Naive thymus-derived CD8-positive, alpha-beta T cell (primary cell): ENCODE results near the gene RASA2. TPM values are rescaled to one million over a fixed set of nuclear protein-coding genes. Genes with fewer than 3 reads are reported as not detected.
A peak's percentile ranks its signal among the peaks of the same experiment; 100 is the strongest.

ENCODE experiments used
- ATAC-seq, 2 donors: fragments of 150-1000 bp; cut with Tn5 transposase in 1 of 2; sonication (Bioruptor Pico), chemical (Tn5 transposase) in 1 of 2; 1 replicate in 1 of 2; 2 replicates in 1 of 2; pipeline ENCODE4 v1.10.0; 2021; ENCODE audit warnings: mild to moderate bottlenecking in 2 of 2, moderate library complexity in 2 of 2
- POLR2A ChIA-PET: fragments of 350-600 bp; sonication (Branson Sonifier 250); formaldehyde crosslinking; loops from one replicate; lab custom pipeline; 2021; ENCODE audit warnings: antibody characterized with exemption; lab: Charles Lee
- DNase-seq, 10 donors: peaks; one replicate each; pipeline versions ENCODE4 v3.0.0 to v3.0.0-alpha.2; 2020 to 2022
- H3K27ac Mint-ChIP-seq, 10 donors: one replicate each; pipeline ENCODE4 v1.8.0; 2020 to 2022; ENCODE audit warnings: mild to moderate bottlenecking in 10 of 10, mixed read lengths in 10 of 10, moderate library complexity in 4 of 10, inconsistent platforms in 1 of 10
- H3K27me3 Mint-ChIP-seq, 5 donors: one replicate each; pipeline ENCODE4 v1.8.0; 2021 to 2022; ENCODE audit warnings: mixed read lengths in 5 of 5
- H3K36me3 Mint-ChIP-seq, 3 donors: one replicate each; pipeline ENCODE4 v1.8.0; 2020 to 2022; ENCODE audit warnings: mixed read lengths in 3 of 3, mild to moderate bottlenecking in 2 of 3, inconsistent platforms in 1 of 3
- H3K4me1 Mint-ChIP-seq, 4 donors: one replicate each; pipeline ENCODE4 v1.8.0; 2021 to 2022; ENCODE audit warnings: mixed read lengths in 4 of 4
- H3K4me3 Mint-ChIP-seq, 10 donors: one replicate each; pipeline ENCODE4 v1.8.0; 2020 to 2022; ENCODE audit warnings: mild to moderate bottlenecking in 10 of 10, mixed read lengths in 10 of 10, moderate library complexity in 6 of 10, inconsistent platforms in 1 of 10
- H3K9me3 Mint-ChIP-seq, 9 donors: one replicate each; pipeline ENCODE4 v1.8.0; 2020 to 2022; ENCODE audit warnings: mixed read lengths in 9 of 9, mild to moderate bottlenecking in 3 of 9, inconsistent platforms in 1 of 9, moderate library complexity in 1 of 9
- polyA plus RNA-seq, 3 donors: library from polyadenylated mRNA; unstranded; fragments of 300-500 nt; fragmentation: Illumina TruSeq; gene quantifications; one replicate each; pipeline ENCODE4 v1.2.3, GENCODE V29; 2021
- total RNA-seq, 8 experiments: library from RNA in 2 of 8; stranded (reverse) in 2 of 8; gene quantifications; one replicate each; pipeline ENCODE4 v1.2.3 and lab custom pipeline; 2021 to 2026

Gene RASA2
- total and polyA plus RNA-seq, 5 experiments from 2014 or later, result 55.0 to 124 (median 66.8) TPM

- peaks cover 0 to 4% (median 0%) of the 10 kb centered on the region in 9 donors for H3K9me3 Mint-ChIP-seq
- DNase-seq (peak in 3 of 10 donors; percentile 25 to 42 (median 36)), ATAC-seq (no peak)
- peak overlapping the region in 5 of 10 donors; percentile 95 to 98 (median 97) for H3K27ac Mint-ChIP-seq
- peaks cover 4 to 15% (median 10%) of the 10 kb centered on the region in 3 donors for H3K36me3 Mint-ChIP-seq
- H3K4me1 Mint-ChIP-seq, result peaks cover 22 to 61% (median 46%) of the 10 kb centered on the region in 4 donors
- POLR2A ChIA-PET, result interaction anchor here (7.3 kb wide), 1 partner anchor 13 kb away, joined by 113 read pairs; the partner anchor contains the start of gene RASA2
- H3K27me3 Mint-ChIP-seq, result no peaks in the 10 kb centered on the region
- H3K4me3 Mint-ChIP-seq, result peak overlapping the region; percentile 68 to 87 (median 80)
Measured at GRCh38 chr3:141499965-141500364, 13.1 kb downstream of the RASA2 start.

- no peak for ATAC-seq
- peaks cover 20 to 56% (median 42%) of the 10 kb centered on the region in 4 donors for H3K4me1 Mint-ChIP-seq
- peaks cover 4 to 12% (median 10%) of the 10 kb centered on the region in 3 donors for H3K36me3 Mint-ChIP-seq
- no peaks in the 10 kb centered on the region for H3K27me3 Mint-ChIP-seq
- POLR2A ChIA-PET, result interaction anchor here (1.0 to 7.3 kb wide), 2 partner anchors 13 to 30 kb away, joined by 3 to 113 read pairs; partner anchors contain the start of gene RASA2
- peak overlapping the region in 8 of 10 donors; percentile 75 to 87 (median 80) for H3K4me3 Mint-ChIP-seq
- H3K9me3 Mint-ChIP-seq, result peaks cover 0 to 4% (median 0%) of the 10 kb centered on the region in 9 donors
- peak overlapping the region in 5 of 10 donors; percentile 86 to 97 (median 96) for H3K27ac Mint-ChIP-seq
- DNase-seq, result no peak
Measured at GRCh38 chr3:141500397-141500796, 13.6 kb downstream of the RASA2 start.

DNA sequence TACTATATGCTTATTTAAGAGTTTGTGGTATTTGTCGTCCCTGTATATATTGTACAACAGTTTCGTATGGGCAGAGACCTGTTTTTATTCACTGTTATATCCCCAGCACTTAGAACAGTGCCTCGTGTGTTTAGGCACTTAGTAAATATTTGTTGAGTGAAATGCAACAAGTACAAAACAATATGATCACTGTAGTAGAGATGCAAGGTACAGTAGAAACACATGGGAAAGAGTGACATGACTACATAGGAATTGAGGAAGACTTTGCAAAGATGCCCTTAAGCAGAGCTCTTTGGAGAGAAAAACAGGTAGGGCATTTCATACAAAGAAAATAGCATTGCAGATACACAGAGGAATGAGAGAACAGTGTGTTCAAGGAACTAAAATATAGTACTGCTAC, 18.3 kb downstream of the RASA2 start:
- no peak overlapping the region for H3K4me3 Mint-ChIP-seq
- no peak for ATAC-seq
- no peak overlapping the region for H3K27ac Mint-ChIP-seq
- peaks cover 1 to 11% (median 10%) of the 10 kb centered on the region in 3 donors for H3K36me3 Mint-ChIP-seq
- DNase-seq, result no peak
- peaks cover 0 to under 1% (median 0%) of the 10 kb centered on the region in 9 donors for H3K9me3 Mint-ChIP-seq
- H3K4me1 Mint-ChIP-seq, result peaks cover 17 to 49% (median 33%) of the 10 kb centered on the region in 4 donors
- POLR2A ChIA-PET, result interaction anchor here (2.0 kb wide), 1 partner anchor 18 kb away, joined by 6 read pairs; the partner anchor contains the start of gene RASA2
- H3K27me3 Mint-ChIP-seq, result no peaks in the 10 kb centered on the region

DNA sequence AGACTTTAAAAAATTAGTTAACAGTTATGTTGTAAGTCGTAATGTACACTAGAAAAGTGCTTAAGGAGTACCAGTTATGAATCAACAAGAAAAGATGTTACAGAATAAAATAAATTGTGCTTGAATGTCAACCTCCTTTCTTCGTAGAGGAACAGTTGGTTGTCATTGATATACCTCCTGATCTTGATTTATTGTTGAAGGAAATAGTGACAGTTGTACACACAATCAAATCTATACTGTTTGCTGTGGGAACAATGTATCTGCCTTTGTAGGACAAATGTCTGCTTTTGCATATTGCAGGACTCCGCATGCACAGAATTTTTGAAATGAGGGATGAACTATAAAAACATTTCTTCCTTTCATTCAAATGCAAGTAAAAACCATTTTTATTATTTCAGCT, 19.2 kb downstream of the RASA2 start:
- DNase-seq (no peak), ATAC-seq (no peak)
- Mint-ChIP-seq H3K9me3 (peaks cover 0 to 10% (median 0%) of the 10 kb centered on the region in 9 donors), H3K4me3 (peak overlapping the region in 3 of 10 donors; percentile 2 to 31 (median 20)), H3K27me3 (no peaks in the 10 kb centered on the region), H3K4me1 (peaks cover 25 to 54% (median 38%) of the 10 kb centered on the region in 4 donors), H3K36me3 (peaks cover 10 to 20% (median 16%) of the 10 kb centered on the region in 3 donors), H3K27ac (peak overlapping the region in 1 of 10 donors; percentile 24)
- POLR2A ChIA-PET, result interaction anchor here (1.1 to 2.0 kb wide), 2 partner anchors 15 to 18 kb away, joined by 5 to 6 read pairs; partner anchors contain the start of gene RASA2

- POLR2A ChIA-PET, result interaction anchor here (0.7 to 1.0 kb wide), 2 partner anchors 20 to 65 kb away, joined by 3 to 4 read pairs; partner anchors contain the start of gene RASA2
- H3K4me3 Mint-ChIP-seq, result peak overlapping the region in 9 of 10 donors; percentile 4 to 69 (median 48)
Measured at GRCh38 chr3:141507392-141508066, 20.7 kb downstream of the RASA2 start.

GRCh38 chr3:141508067-141508436, 21.2 kb downstream of the RASA2 start:
- Mint-ChIP-seq H3K4me3 (peak overlapping the region in 9 of 10 donors; percentile 11 to 60 (median 49)), H3K27me3 (no peaks in the 10 kb centered on the region), H3K27ac (peak overlapping the region; percentile 69 to 91 (median 84)), H3K36me3 (peaks cover 18 to 34% (median 21%) of the 10 kb centered on the region in 3 donors), H3K4me1 (peaks cover 29 to 59% (median 50%) of the 10 kb centered on the region in 4 donors), H3K9me3 (peaks cover 0 to 11% (median 0%) of the 10 kb centered on the region in 9 donors)
- ATAC-seq, result peak; percentile 42 to 45
- DNase-seq, result no peak
- POLR2A ChIA-PET, result interaction anchor here (0.7 to 1.0 kb wide), 2 partner anchors 21 to 64 kb away, joined by 3 to 4 read pairs; partner anchors contain the start of gene RASA2

More at GRCh38 chr3:141507392-141508066, 20.7 kb downstream of the RASA2 start:
- H3K9me3 Mint-ChIP-seq, result peaks cover 0 to 11% (median 0%) of the 10 kb centered on the region in 9 donors
- no peaks in the 10 kb centered on the region for H3K27me3 Mint-ChIP-seq
- ATAC-seq, result peak; percentile 49 to 82
- peak overlapping the region; percentile 55 to 95 (median 88) for H3K27ac Mint-ChIP-seq
- peaks cover 29 to 54% (median 48%) of the 10 kb centered on the region in 4 donors for H3K4me1 Mint-ChIP-seq
- peaks cover 18 to 29% (median 18%) of the 10 kb centered on the region in 3 donors for H3K36me3 Mint-ChIP-seq
- DNase-seq, result peak in 1 of 10 donors; percentile 34

DNA sequence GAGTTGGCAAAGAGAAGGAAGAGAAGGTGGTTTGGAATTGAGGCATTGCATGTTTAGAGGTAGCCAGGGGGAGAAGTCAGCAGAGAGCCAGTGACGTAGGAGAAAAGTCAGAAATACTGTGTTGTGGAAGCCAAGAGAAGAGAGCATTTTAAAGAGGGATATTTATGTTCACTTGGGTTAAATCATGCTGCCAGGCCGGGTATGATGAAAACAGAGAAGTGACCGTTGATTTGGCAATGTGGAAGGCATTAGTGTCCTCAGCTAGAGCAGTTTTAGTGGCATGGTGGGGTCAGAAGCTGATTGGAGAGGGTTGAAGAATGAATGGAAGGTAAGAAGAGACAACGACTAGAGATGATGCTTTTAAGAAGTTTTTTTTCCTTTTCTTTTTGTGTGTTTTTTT, 24.5 kb downstream of the RASA2 start:
- Mint-ChIP-seq H3K27me3 (no peaks in the 10 kb centered on the region), H3K36me3 (peaks cover 29 to 61% (median 42%) of the 10 kb centered on the region in 3 donors), H3K27ac (peak overlapping the region; percentile 54 to 91 (median 72)), H3K4me3 (peak overlapping the region in 9 of 10 donors; percentile 26 to 81 (median 63)), H3K4me1 (peaks cover 29 to 75% (median 65%) of the 10 kb centered on the region in 4 donors), H3K9me3 (peaks cover 0 to 11% (median 0%) of the 10 kb centered on the region in 9 donors)
- no peak for DNase-seq
- POLR2A ChIA-PET, result interaction anchor here (1.9 kb wide), 1 partner anchor 24 kb away, joined by 6 read pairs; the partner anchor contains the start of gene RASA2
- ATAC-seq, result no peak

GRCh38 chr3:141514382-141514781, 27.6 kb downstream of the RASA2 start:
- DNase-seq, result no peak
- H3K27ac Mint-ChIP-seq, result peak overlapping the region in 7 of 10 donors; percentile 11 to 79 (median 65)
- H3K4me1 Mint-ChIP-seq, result peaks cover 22 to 65% (median 50%) of the 10 kb centered on the region in 4 donors
- no peaks in the 10 kb centered on the region for H3K27me3 Mint-ChIP-seq
- peaks cover 0 to 11% (median 0%) of the 10 kb centered on the region in 9 donors for H3K9me3 Mint-ChIP-seq
- H3K4me3 Mint-ChIP-seq, result no peak overlapping the region
- no peak for ATAC-seq
- peaks cover 34 to 85% (median 57%) of the 10 kb centered on the region in 3 donors for H3K36me3 Mint-ChIP-seq
- POLR2A ChIA-PET, result interaction anchor here (0.9 to 2.3 kb wide), 5 partner anchors 10 to 38 kb away, joined by 3 to 18 read pairs (median 5); no protein-coding TSS in a partner anchor

GRCh38 chr3:141519587-141519986, 32.8 kb downstream of the RASA2 start:
- DNase-seq (no peak), ATAC-seq (no peak)
- peaks cover 9 to 86% (median 41%) of the 10 kb centered on the region in 3 donors for H3K36me3 Mint-ChIP-seq
- H3K27me3 Mint-ChIP-seq, result no peaks in the 10 kb centered on the region
- peaks cover 24 to 61% (median 47%) of the 10 kb centered on the region in 4 donors for H3K4me1 Mint-ChIP-seq
- POLR2A ChIA-PET, result interaction anchor here (0.7 to 3.2 kb wide), 3 partner anchors 8 to 117 kb away, joined by 4 to 13 read pairs (median 5); partner anchors contain the start of gene RASA2
- peak overlapping the region in 2 of 10 donors; percentile 30 to 39 for H3K4me3 Mint-ChIP-seq
- peaks cover 0 to 3% (median 0%) of the 10 kb centered on the region in 9 donors for H3K9me3 Mint-ChIP-seq
- peak overlapping the region in 9 of 10 donors; percentile 2 to 70 (median 46) for H3K27ac Mint-ChIP-seq

GRCh38 chr3:141521781-141522180, 35.0 kb downstream of the RASA2 start:
- Mint-ChIP-seq H3K4me3 (peak overlapping the region in 1 of 10 donors; percentile 62), H3K9me3 (peaks cover 0 to 3% (median 0%) of the 10 kb centered on the region in 9 donors), H3K27ac (peak overlapping the region in 9 of 10 donors; percentile 2 to 87 (median 65)), H3K4me1 (peaks cover 35 to 71% (median 59%) of the 10 kb centered on the region in 4 donors), H3K27me3 (no peaks in the 10 kb centered on the region), H3K36me3 (peaks cover 5 to 78% (median 28%) of the 10 kb centered on the region in 3 donors)
- no peak for DNase-seq
- ATAC-seq, result no peak
- POLR2A ChIA-PET, result interaction anchor here (0.7 to 3.2 kb wide), 2 partner anchors 14 to 34 kb away, joined by 4 to 13 read pairs; partner anchors contain the start of gene RASA2

- H3K4me3 Mint-ChIP-seq, result peak overlapping the region in 2 of 10 donors; percentile 24 to 33
Measured at GRCh38 chr3:141523615-141524375, 37.0 kb downstream of the RASA2 start.

More at GRCh38 chr3:141523615-141524375, 37.0 kb downstream of the RASA2 start:
- ATAC-seq (no peak), DNase-seq (no peak)
- Mint-ChIP-seq H3K36me3 (peaks cover 0 to 65% (median 12%) of the 10 kb centered on the region in 3 donors), H3K27ac (peak overlapping the region; percentile 59 to 91 (median 80)), H3K27me3 (no peaks in the 10 kb centered on the region), H3K9me3 (no peaks in the 10 kb centered on the region), H3K4me1 (peaks cover 38 to 80% (median 69%) of the 10 kb centered on the region in 4 donors)
- POLR2A ChIA-PET, result interaction anchor here (0.9 to 1.9 kb wide), 3 partner anchors 9 to 34 kb away, joined by 3 to 6 read pairs (median 5); no protein-coding TSS in a partner anchor
